H9 (cell line): ENCODE measurements around the gene ISY1. TPM values are rescaled to one million over a fixed set of nuclear protein-coding genes. Genes with fewer than 3 reads are reported as not detected.

Experiments used
- DNase-seq: peaks from one replicate; pipeline ENCODE4 v3.0.0-alpha.2; 2017
- H2AFZ ChIP-seq: one replicate; pipeline ENCODE4 v1.6.1; 2013; ENCODE audit warnings: mild to moderate bottlenecking, low read length, control low read depth, moderate library complexity
- H2AK5ac ChIP-seq: 2 replicates; pipeline ENCODE4 v1.6.1; 2013; ENCODE audit warnings: low read length, control low read depth, mixed read lengths; ENCODE audit not compliant: insufficient read length
- H2BK120ac ChIP-seq: one replicate; pipeline ENCODE4 v1.6.1; 2013; ENCODE audit warnings: low read depth, mild to moderate bottlenecking, low read length, control low read depth, inconsistent platforms; ENCODE audit not compliant: poor library complexity, severe bottlenecking
- H2BK12ac ChIP-seq: 2 replicates; pipeline ENCODE4 v1.6.1; 2013; ENCODE audit warnings: low read length, control low read depth, mixed read lengths, low read depth; ENCODE audit not compliant: insufficient read length
- H2BK15ac ChIP-seq: 2 replicates; pipeline ENCODE4 v1.6.1; 2013; ENCODE audit warnings: low read depth, low read length, control low read depth
- H2BK20ac ChIP-seq: one replicate; pipeline ENCODE4 v1.6.1; 2013; ENCODE audit warnings: low read depth, mild to moderate bottlenecking, low read length, control low read depth, inconsistent platforms; ENCODE audit not compliant: poor library complexity, severe bottlenecking
- H2BK5ac ChIP-seq: 2 replicates; pipeline ENCODE4 v1.6.1; 2013; ENCODE audit warnings: low read length, control low read depth, mixed read lengths; ENCODE audit not compliant: insufficient read length
- H3K14ac ChIP-seq: 2 replicates; pipeline ENCODE4 v1.6.1; 2013; ENCODE audit warnings: low read length, control low read depth; ENCODE audit not compliant: insufficient read depth
- H3K18ac ChIP-seq: 2 replicates; pipeline ENCODE4 v1.6.1; 2013; ENCODE audit warnings: low read depth, mild to moderate bottlenecking, mixed read lengths, low read length, control low read depth; ENCODE audit not compliant: insufficient read length
- H3K23ac ChIP-seq: 2 replicates; pipeline ENCODE4 v1.6.1; 2013; ENCODE audit warnings: low read length, control low read depth, mixed read lengths, low read depth; ENCODE audit not compliant: insufficient read length
- H3K23me2 ChIP-seq: 2 replicates; pipeline ENCODE4 v1.6.1; 2013; ENCODE audit warnings: low read depth, mild to moderate bottlenecking, mixed read lengths, low read length, control low read depth; ENCODE audit not compliant: insufficient read length, poor library complexity, severe bottlenecking
- H3K27ac ChIP-seq: 2 replicates; pipeline ENCODE4 v1.5.1; 2013; ENCODE audit warnings: low read length, control low read depth, mixed read lengths, low read depth; ENCODE audit not compliant: insufficient read length
- H3K27me3 ChIP-seq: 2 replicates; pipeline ENCODE4 v1.6.1; 2013; ENCODE audit warnings: low read length, control low read depth, inconsistent platforms; ENCODE audit not compliant: insufficient read depth
- H3K4ac ChIP-seq: 2 replicates; pipeline ENCODE4 v1.6.1; 2013; ENCODE audit warnings: low read depth, mild to moderate bottlenecking, control low read depth, inconsistent platforms, low read length, moderate library complexity
- H3K4me1 ChIP-seq: 2 replicates; pipeline ENCODE4 v1.6.1; 2013; ENCODE audit warnings: low read length, control low read depth, inconsistent platforms; ENCODE audit not compliant: insufficient read depth
- H3K4me2 ChIP-seq: 2 replicates; pipeline ENCODE4 v1.6.1; 2013; ENCODE audit warnings: low read length, control low read depth, mixed read lengths; ENCODE audit not compliant: insufficient read length, insufficient read depth
- H3K56ac ChIP-seq: 2 replicates; pipeline ENCODE4 v1.6.1; 2013; ENCODE audit warnings: low read depth, mild to moderate bottlenecking, mixed read lengths, low read length, control low read depth; ENCODE audit not compliant: insufficient read length
- H3K79me1 ChIP-seq: 2 replicates; pipeline ENCODE4 v1.6.1; 2013; ENCODE audit warnings: low read depth, mild to moderate bottlenecking, moderate library complexity, low read length, control low read depth, inconsistent platforms; ENCODE audit not compliant: insufficient read depth, poor library complexity, severe bottlenecking
- H3K79me2 ChIP-seq: 2 replicates; pipeline ENCODE4 v1.6.1; 2013; ENCODE audit warnings: low read length, control low read depth, inconsistent platforms; ENCODE audit not compliant: insufficient read depth
- H3K9ac ChIP-seq: 2 replicates; pipeline ENCODE4 v1.6.1; 2013; ENCODE audit warnings: low read length, control low read depth, mixed read lengths; ENCODE audit not compliant: insufficient read length; ENCODE audit errors: extremely low read depth
- H3K9me3 ChIP-seq: one replicate; pipeline ENCODE4 v1.6.1; 2013; ENCODE audit warnings: low read depth, low read length, inconsistent platforms; ENCODE audit not compliant: control insufficient read depth
- H3T11ph ChIP-seq: one replicate; pipeline ENCODE4 v1.6.1; 2013; ENCODE audit warnings: mild to moderate bottlenecking, low read length, control low read depth, inconsistent platforms
- H4K20me1 ChIP-seq: one replicate; pipeline ENCODE4 v1.6.1; 2013; ENCODE audit not compliant: control insufficient read depth, insufficient read length, insufficient read depth
- H4K5ac ChIP-seq: 2 replicates; pipeline ENCODE4 v1.6.1; 2013; ENCODE audit warnings: low read depth, mild to moderate bottlenecking, mixed read lengths, low read length, control low read depth; ENCODE audit not compliant: insufficient read length
- H4K8ac ChIP-seq: replicated peaks from 2 replicates; pipeline ENCODE4 v1.6.1; 2013; ENCODE audit warnings: low read length, control low read depth, mixed read lengths, low read depth; ENCODE audit not compliant: insufficient read length
- H4K91ac ChIP-seq: 2 replicates; pipeline ENCODE4 v1.6.1; 2013; ENCODE audit warnings: low read depth, mild to moderate bottlenecking, moderate library complexity, mixed read lengths, low read length, control low read depth; ENCODE audit not compliant: insufficient read length
- H3K27ac Mint-ChIP-seq, 3 experiments: 2 replicates in 2 of 3; 3 replicates in 1 of 3; pipeline ENCODE4 v1.8.0; 2020 to 2021; ENCODE audit warnings: mixed read lengths in 3 of 3, mild to moderate bottlenecking in 1 of 3, moderate library complexity in 1 of 3
- H3K27me3 Mint-ChIP-seq: 2 replicates; pipeline ENCODE4 v1.8.0; 2021; ENCODE audit warnings: low read depth, mild to moderate bottlenecking, moderate library complexity, mixed read lengths
- H3K36me3 Mint-ChIP-seq, 3 experiments: 2 replicates in 2 of 3; 3 replicates in 1 of 3; pipeline ENCODE4 v1.8.0; 2020 to 2021; ENCODE audit warnings: low read depth in 3 of 3, mixed read lengths in 3 of 3; ENCODE audit not compliant: insufficient read depth in 1 of 3
- H3K4me1 Mint-ChIP-seq, 2 experiments: 2 replicates each; pipeline ENCODE4 v1.8.0; 2020; ENCODE audit warnings: mixed read lengths in 2 of 2
- H3K4me3 Mint-ChIP-seq, 2 experiments: 2 replicates in 1 of 2; 3 replicates in 1 of 2; pipeline ENCODE4 v1.8.0; 2020 to 2021; ENCODE audit warnings: mild to moderate bottlenecking in 2 of 2, mixed read lengths in 2 of 2, moderate library complexity in 1 of 2
- H3K9me3 Mint-ChIP-seq, 2 experiments: 2 replicates in 1 of 2; 3 replicates in 1 of 2; pipeline ENCODE4 v1.8.0; 2020; ENCODE audit warnings: mild to moderate bottlenecking in 2 of 2, mixed read lengths in 2 of 2, moderate library complexity in 1 of 2
- WGBS: extraction: QIAGEN DNeasy Blood & Tissue Kit; methylation state at CpG from one replicate; pipeline ENCODE4 v1.1.7; 2013; ENCODE audit warnings: missing lambda C conversion rate, low lambda C conversion rate, mixed read lengths; ENCODE audit not compliant: insufficient read length; ENCODE audit errors: extremely low coverage; 5-methylcytosine and 5-hydroxymethylcytosine counted together
- total RNA-seq: library from RNA; stranded (reverse); gene quantifications from 2 replicates; pipeline ENCODE4 v1.2.1, GENCODE V29; 2021
- TF ChIP-seq, protein P1 (sequence below): fragments of 200-600 bp; sonication (generic); conservative IDR thresholded peaks from 3 replicates; pipeline ENCODE4 v1.8.0; 2021; ENCODE audit warnings: antibody characterized with exemption, mild to moderate bottlenecking

Gene ISY1
- total RNA-seq, 1 experiment from 2014 or later = 28.1 TPM

- no peak overlapping the region; the same call in 1 of the 2 replicates for H3K14ac ChIP-seq
- H3K79me1 ChIP-seq = no peaks in the 10 kb centered on the region
- no peak overlapping the region for H3K4ac ChIP-seq
- Mint-ChIP-seq H3K4me1 (no peaks in the 10 kb centered on the region; a peak in 1 of 4 replicates), H3K9me3 (no peaks in the 10 kb centered on the region), H3K27ac (peak overlapping the region in 1 of 3 experiments; percentile 70; a peak in 3 of 7 replicates), H3K36me3 (peaks cover 4 to 9% (median 6%) of the 10 kb centered on the region in 3 experiments; a peak in 5 of 7 replicates), H3K27me3 (no peaks in the 10 kb centered on the region), H3K4me3 (no peak overlapping the region)
- no peak overlapping the region for H2BK12ac ChIP-seq
- H3K18ac ChIP-seq = no peak overlapping the region
- no peak overlapping the region for H3T11ph ChIP-seq
- H3K56ac ChIP-seq = no peak overlapping the region
- H4K91ac ChIP-seq = no peak overlapping the region
- peaks cover 2% of the 10 kb centered on the region; the same call in 1 of the 2 replicates for H3K79me2 ChIP-seq
- H3K9me3 ChIP-seq = no peaks in the 10 kb centered on the region
- H2BK20ac ChIP-seq = no peak overlapping the region
- no peak overlapping the region for H3K4me2 ChIP-seq
- H2BK15ac ChIP-seq = no peak overlapping the region
- no peak overlapping the region for H3K9ac ChIP-seq
- H3K23ac ChIP-seq = no peak overlapping the region
- no peak for DNase-seq
- H2AK5ac ChIP-seq = no peak overlapping the region
- H2BK120ac ChIP-seq = no peak overlapping the region
- H3K27ac ChIP-seq = no peak overlapping the region
- H3K4me1 ChIP-seq = no peaks in the 10 kb centered on the region
- no peaks in the 10 kb centered on the region for H3K23me2 ChIP-seq
- H2AFZ ChIP-seq = no peak overlapping the region
- no peaks in the 10 kb centered on the region for H3K27me3 ChIP-seq
- no peaks in the 10 kb centered on the region for H4K20me1 ChIP-seq
- H4K8ac ChIP-seq = no peak overlapping the region
- WGBS = no CpG with 5 or more reads among the region's 19 CpGs
- H4K5ac ChIP-seq = no peak overlapping the region
- TF ChIP-seq, protein P1, sequence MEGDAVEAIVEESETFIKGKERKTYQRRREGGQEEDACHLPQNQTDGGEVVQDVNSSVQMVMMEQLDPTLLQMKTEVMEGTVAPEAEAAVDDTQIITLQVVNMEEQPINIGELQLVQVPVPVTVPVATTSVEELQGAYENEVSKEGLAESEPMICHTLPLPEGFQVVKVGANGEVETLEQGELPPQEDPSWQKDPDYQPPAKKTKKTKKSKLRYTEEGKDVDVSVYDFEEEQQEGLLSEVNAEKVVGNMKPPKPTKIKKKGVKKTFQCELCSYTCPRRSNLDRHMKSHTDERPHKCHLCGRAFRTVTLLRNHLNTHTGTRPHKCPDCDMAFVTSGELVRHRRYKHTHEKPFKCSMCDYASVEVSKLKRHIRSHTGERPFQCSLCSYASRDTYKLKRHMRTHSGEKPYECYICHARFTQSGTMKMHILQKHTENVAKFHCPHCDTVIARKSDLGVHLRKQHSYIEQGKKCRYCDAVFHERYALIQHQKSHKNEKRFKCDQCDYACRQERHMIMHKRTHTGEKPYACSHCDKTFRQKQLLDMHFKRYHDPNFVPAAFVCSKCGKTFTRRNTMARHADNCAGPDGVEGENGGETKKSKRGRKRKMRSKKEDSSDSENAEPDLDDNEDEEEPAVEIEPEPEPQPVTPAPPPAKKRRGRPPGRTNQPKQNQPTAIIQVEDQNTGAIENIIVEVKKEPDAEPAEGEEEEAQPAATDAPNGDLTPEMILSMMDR = no peak
- H2BK5ac ChIP-seq = no peak overlapping the region
These were observed 53.8 kb downstream of the ISY1 start for GRCh38 chr3:129106866-129107565.
